ENCODE measurements around the gene GRAMD2B. TPM values are rescaled to one million over a fixed set of nuclear protein-coding genes. Genes with fewer than 3 reads are reported as not detected.

The GRAMD2B gene
- total and polyA plus RNA-seq, 2 of the 8 experiments (the other 6 are each of a cell fraction or from before 2014, with no cell fraction given): 6.4 to 9.4 TPM

DNA sequence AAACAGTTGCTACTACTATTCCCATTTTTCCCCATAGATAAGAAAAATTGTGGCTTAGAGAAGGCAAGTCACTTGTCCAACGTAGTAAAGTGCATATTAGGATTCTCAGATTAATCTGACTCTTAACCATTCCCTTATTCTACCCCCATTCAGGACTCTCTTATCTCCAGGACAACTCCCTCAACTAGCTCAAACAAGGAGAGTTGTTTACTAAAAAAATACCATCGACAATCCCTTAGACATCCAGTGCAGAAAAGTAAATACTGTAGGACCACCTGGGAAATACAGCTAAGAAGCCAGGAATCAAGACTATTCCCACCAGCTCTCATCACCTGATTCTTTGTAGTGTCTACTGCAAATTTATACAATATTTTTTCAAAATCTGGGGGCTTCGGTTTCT lies 9.4 kb upstream of the GRAMD2B start:
- Histone ChIP-seq H3K9ac (replicated peaks in 1 of 4; ENCODE audit: extremely low read depth in 1 of 4, low read depth in 3 of 4, low read length in 3 of 4) (no peak overlapping the region), H2BK15ac (ENCODE audit: low read length) (no peak overlapping the region), H3K79me1 (ENCODE audit: low read depth, low read length) (no peaks in the 10 kb centered on the region), H2AFZ (ENCODE audit: low read length) (no peak overlapping the region), H2AK5ac (ENCODE audit: low read depth, low read length) (no peak overlapping the region), H3K4me2 (ENCODE audit: insufficient read depth in 1 of 2, low read depth in 2 of 2, low read length in 2 of 2) (no peak overlapping the region), H3K4me1 (replicated peaks in 1 of 4; ENCODE audit: control insufficient read depth in 3 of 4, insufficient read depth in 4 of 4, low read length in 3 of 4) (no peaks in the 10 kb centered on the region), H3K23ac (ENCODE audit: insufficient read length) (no peak overlapping the region), H3K4me3 (ENCODE audit: extremely low read depth in 1 of 4, insufficient read depth in 2 of 4, low read depth in 3 of 4, low read length in 4 of 4) (no peak overlapping the region), H3K56ac (replicated peaks; ENCODE audit: insufficient read length, low read depth, low read length) (no peak overlapping the region), H2BK120ac (replicated peaks; ENCODE audit: low read depth, low read length) (no peak overlapping the region), H4K20me1 (replicated peaks in 1 of 2; ENCODE audit: control insufficient read depth in 1 of 2, insufficient read depth in 2 of 2, low read length in 2 of 2) (no peaks in the 10 kb centered on the region), H3K9me3 (ENCODE audit: insufficient read depth in 2 of 2, low read depth in 1 of 2, low read length in 1 of 2) (no peaks in the 10 kb centered on the region), H4K8ac (ENCODE audit: extremely low read depth, insufficient read depth, low read length) (no peak overlapping the region), H2BK5ac (ENCODE audit: low read depth, low read length) (no peak overlapping the region), H3K36me3 (ENCODE audit: control insufficient read depth in 2 of 4, insufficient read depth in 4 of 4, low read length in 3 of 4) (no peaks in the 10 kb centered on the region), H3K27ac (ENCODE audit: low read depth, low read length) (no peak overlapping the region), H3K14ac (ENCODE audit: insufficient read length) (no peak overlapping the region), H3K18ac (ENCODE audit: extremely low read depth, low read length) (no peak overlapping the region), H2BK20ac (ENCODE audit: low read length) (no peak overlapping the region), H4K5ac (ENCODE audit: insufficient read length, low read depth, low read length) (no peak overlapping the region), H4K91ac (replicated peaks; ENCODE audit: insufficient read length, low read length) (no peak overlapping the region), H3K79me2 (ENCODE audit: control insufficient read depth in 1 of 2, insufficient read depth in 2 of 2, low read length in 2 of 2) (no peaks in the 10 kb centered on the region), H2BK12ac (ENCODE audit: low read depth, low read length) (no peak overlapping the region), H3K23me2 (ENCODE audit: low read depth, low read length) (no peaks in the 10 kb centered on the region), H3K27me3 (replicated peaks in 1 of 4; ENCODE audit: control insufficient read depth in 3 of 4, extremely low read depth in 1 of 4, insufficient read depth in 3 of 4, low read length in 3 of 4) (no peaks in the 10 kb centered on the region), H3K4ac (replicated peaks; ENCODE audit: insufficient read length, low read depth, low read length) (no peak overlapping the region)
- ChIA-PET CTCF (ENCODE audit: partially characterized antibody) (interaction anchor here (1.1 kb wide), 1 partner anchor 10 kb away, joined by 3 read pairs; the partner anchor contains the start of gene GRAMD2B), POLR2A (ENCODE audit: partially characterized antibody) (interaction anchor here (1.4 kb wide), 1 partner anchor 9 kb away, joined by 3 read pairs; the partner anchor contains the start of gene GRAMD2B)
- WGBS, 2 experiments (ENCODE audit: extremely low coverage in 1 of 2, insufficient coverage in 1 of 2, insufficient read length in 1 of 2, insufficient replicate concordance in 2 of 2, low coverage in 1 of 2, low lambda C conversion rate in 2 of 2, missing lambda C conversion rate in 1 of 2): 87% methylated on average over 3 of the region's 3 CpGs; no CpG with 5 or more reads in 1 of the 2 experiments
- no peak for DNase-seq (ENCODE audit: low read depth in 1 of 2, low spot score in 2 of 2)
- no peak for FAIRE-seq
- TF ChIP-seq ATF2 (IDR thresholded peaks at IDR 0.05; ENCODE audit: low read length): no peak
- no peak for TF ChIP-seq TEAD4 (IDR thresholded peaks at IDR 0.05; ENCODE audit: low read depth, low read length)
- TF ChIP-seq RNF2 (IDR thresholded peaks at IDR 0.05; ENCODE audit: borderline replicate concordance, low read depth, low read length, missing control alignments, poor library complexity, severe bottlenecking): no peak
- TF ChIP-seq CREB1 (IDR thresholded peaks at IDR 0.05): no peak
- no peak for TF ChIP-seq SP4 (IDR thresholded peaks at IDR 0.05; ENCODE audit: low read length)
- no peak for TF ChIP-seq RXRA (IDR thresholded peaks at IDR 0.05; ENCODE audit: insufficient read depth, low read depth, low read length)
- no peak for TF ChIP-seq RFX5 (IDR thresholded peaks at IDR 0.05; ENCODE audit: borderline replicate concordance, low read depth, low read length)
- TF ChIP-seq SIRT6 (IDR thresholded peaks at IDR 0.05; ENCODE audit: low read length): no peak
- TF ChIP-seq ASH2L (IDR thresholded peaks at IDR 0.05; ENCODE audit: low read length): no peak
- TF ChIP-seq CTBP2 (IDR thresholded peaks at IDR 0.05; ENCODE audit: borderline replicate concordance, insufficient read depth, insufficient read length, low read length): no peak
- no peak for TF ChIP-seq CHD1 (IDR thresholded peaks at IDR 0.05; ENCODE audit: low read depth, low read length)

All from H1 (cell line).